Astrocyte of the spinal cord (primary cell): ENCODE results near the gene FBN3.

Experiments
- DNase-seq: peaks from one replicate; pipeline ENCODE4 v3.0.0; 2011; ENCODE audit warnings: low read depth, low spot score
- H3K4me3 ChIP-seq: 2 replicates; pipeline ENCODE4 v1.5.1; 2011; ENCODE audit warnings: low read depth, mild to moderate bottlenecking, low read length, moderate library complexity
- CTCF ChIP-seq: IDR thresholded peaks from 2 replicates; pipeline ENCODE4 v1.5.1; 2012; ENCODE audit warnings: low read depth, mild to moderate bottlenecking, low read length, inconsistent platforms
- in situ Hi-C: cut with HindIII; loops from 2 replicates; pipeline ENCODE4 v1.10.0; 2017; ENCODE audit warnings: low sequenced_read_pairs

The FBN3 gene

DNA sequence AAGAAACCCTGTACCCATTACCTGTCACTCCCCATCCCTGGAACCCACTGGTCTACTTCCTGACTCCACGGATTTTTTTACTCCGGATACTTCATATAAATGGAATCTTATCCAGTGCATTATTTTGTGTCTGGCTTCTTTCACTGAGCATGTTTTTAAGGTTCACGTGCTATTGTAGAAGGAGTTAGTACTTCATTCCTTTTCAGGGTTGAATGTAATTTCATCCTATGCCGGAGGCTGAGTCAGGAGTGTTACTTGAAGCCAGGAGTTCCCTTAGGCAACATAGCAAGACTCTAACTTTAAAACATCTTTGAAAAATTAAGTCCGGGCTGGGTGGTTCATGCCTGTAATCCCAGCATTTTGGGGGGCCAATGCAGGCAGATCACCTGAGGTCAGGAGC is 126.0 kb downstream of the FBN3 start:
- no peak overlapping the region for H3K4me3 ChIP-seq
- in situ Hi-C loops = no loop called here
- TF ChIP-seq CTCF = no peak
- DNase-seq = no peak

DNA sequence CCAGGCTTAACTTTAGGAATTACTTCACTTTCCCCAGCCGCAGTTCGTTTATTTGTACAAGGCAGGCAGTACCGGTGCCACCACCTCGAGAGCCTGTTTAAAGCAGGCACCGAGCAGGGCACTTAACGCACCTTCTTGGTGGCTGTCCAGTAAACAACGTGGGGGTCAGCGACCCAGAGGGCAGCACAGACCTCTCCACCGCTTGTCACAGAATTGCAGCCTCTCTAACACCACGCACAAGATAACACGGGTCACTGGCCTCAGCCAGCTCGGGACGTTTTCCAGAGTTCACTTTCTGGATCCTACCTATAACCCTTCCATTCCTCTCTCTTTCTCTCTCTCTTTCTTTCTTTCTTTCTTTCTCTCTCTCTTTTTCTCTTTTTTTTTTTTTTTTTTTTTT is 127.1 kb downstream of the FBN3 start:
- in situ Hi-C loops = no loop called here
- no peak for DNase-seq
- TF ChIP-seq CTCF = no peak
- H3K4me3 ChIP-seq = no peak overlapping the region

GRCh38 chr19:8021374-8021773 is 128.0 kb downstream of the FBN3 start:
- in situ Hi-C loops = no loop called here
- no peak overlapping the region for H3K4me3 ChIP-seq
- TF ChIP-seq CTCF = no peak
- no peak for DNase-seq

GRCh38 chr19:8020681-8021080 is 128.7 kb downstream of the FBN3 start:
- no peak for TF ChIP-seq CTCF
- in situ Hi-C loops = no loop called here
- no peak for DNase-seq
- no peak overlapping the region for H3K4me3 ChIP-seq

DNA sequence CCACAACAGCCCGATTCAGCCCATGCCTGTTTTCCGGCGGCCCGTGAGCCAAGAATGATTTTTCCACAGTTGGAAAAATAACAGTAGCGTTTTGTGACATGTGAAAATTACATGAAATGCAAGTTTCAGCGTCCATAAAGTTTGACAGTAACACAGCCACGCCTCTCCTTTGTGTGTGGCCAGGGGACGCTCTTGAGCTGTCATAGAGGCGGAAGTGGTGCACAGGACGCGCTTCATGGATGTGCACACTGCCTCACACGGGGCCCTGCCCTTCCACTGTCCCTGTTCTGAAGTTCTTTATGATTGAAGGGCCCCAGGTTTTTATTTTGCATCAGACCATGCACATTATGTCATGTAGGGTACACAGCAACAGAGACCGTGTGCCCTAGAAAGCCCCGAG is 131.6 kb downstream of the FBN3 start:
- no peak overlapping the region for H3K4me3 ChIP-seq
- TF ChIP-seq CTCF = no peak
- in situ Hi-C loops = no loop called here
- no peak for DNase-seq
